K562 (cell line): Measurements from ENCODE around the gene EHBP1L1. TPM values are rescaled to one million over a fixed set of nuclear protein-coding genes. Genes with fewer than 3 reads are reported as not detected.
A peak's percentile ranks its signal among the peaks of the same experiment; 100 is the strongest.

Experiments used
- ATAC-seq: fragments of 200-7000 bp; cut with Tn5 transposase; 3 replicates; pipeline ENCODE4 v1.9.1; 2020; ENCODE audit warnings: moderate library complexity
- BruUV-seq: library from RNA; stranded (reverse); fragments of 400-500 nt; replicated peaks from 2 replicates; lab custom pipeline; 2021; lab: Mats Ljungman, UMichigan
- CTCF ChIA-PET: fragments of 300-600 bp; formaldehyde crosslinking; extraction: SDS; loops from one replicate; lab custom pipeline; 2021; ENCODE audit warnings: low intra/inter-chr PET ratio; lab: Yijun Ruan, JAX
- POLR2A ChIA-PET: fragments of 300-600, 350-650 bp; sonication (Branson Sonifier 250); formaldehyde crosslinking; extraction: SDS; loops from one replicate; lab custom pipeline; 2021; ENCODE audit warnings: antibody characterized with exemption, inconsistent platforms; lab: Yijun Ruan, JAX
- DNase-seq, 4 experiments: peaks; one replicate each; pipeline versions ENCODE4 v3.0.0 to v3.0.0-alpha.2; 2011 to 2018; ENCODE audit warnings: low spot score in 3 of 4, mixed read lengths in 3 of 4; ENCODE audit errors: extremely low read depth in 1 of 4
- FAIRE-seq: peaks from 2 replicates; lab custom pipeline; 2011; peaks lifted over from hg19 to GRCh38; lab: Jason Lieb, UNC
- H2AFZ ChIP-seq: 2 replicates; pipeline ENCODE4 v1.6.0; 2011; ENCODE audit warnings: low read depth, low read length, control low read depth, inconsistent platforms
- H3K27ac ChIP-seq: fragments of 200-600 bp; 3 replicates; pipeline ENCODE4 v1.8.0; 2011; ENCODE audit warnings: low read depth, mild to moderate bottlenecking, control low read depth, inconsistent platforms, low read length, moderate library complexity, mixed read lengths; ENCODE audit errors: extremely low read depth
- H3K27me3 ChIP-seq, 2 experiments: fragments of 300-600 bp in 1 of 2; 2 replicates in 1 of 2; 3 replicates in 1 of 2; pipeline versions ENCODE4 v1.6.0 to v1.8.0; 2011; ENCODE audit warnings: inconsistent platforms in 2 of 2, low read length in 2 of 2, mild to moderate bottlenecking in 1 of 2, mixed read lengths in 1 of 2, moderate library complexity in 1 of 2; ENCODE audit not compliant: control insufficient read depth in 2 of 2, insufficient read depth in 2 of 2
- H3K36me3 ChIP-seq: fragments of 300-600 bp; 3 replicates; pipeline ENCODE4 v1.8.0; 2011; ENCODE audit warnings: mild to moderate bottlenecking, low read length, inconsistent platforms; ENCODE audit not compliant: control insufficient read depth, insufficient read depth
- H3K4me1 ChIP-seq, 2 experiments: fragments of 200-600 bp in 1 of 2; replicated peaks in 1 of 2; 2 replicates in 1 of 2; 3 replicates in 1 of 2; pipeline versions ENCODE4 v1.5.1 to v1.8.0; 2011; ENCODE audit warnings: inconsistent platforms in 2 of 2, low read length in 2 of 2, mild to moderate bottlenecking in 1 of 2, mixed read lengths in 1 of 2, moderate library complexity in 1 of 2; ENCODE audit not compliant: control insufficient read depth in 2 of 2, insufficient read depth in 2 of 2
- H3K4me2 ChIP-seq: 2 replicates; pipeline ENCODE4 v1.6.1; 2011; ENCODE audit warnings: low read length, control low read depth, inconsistent platforms, mixed read lengths; ENCODE audit not compliant: insufficient read depth
- H3K4me3 ChIP-seq: fragments of 200-600 bp; sonication (generic), shearing (Covaris generic); 2 replicates; pipeline ENCODE4 v1.5.1; 2016; ENCODE audit warnings: control low read depth, inconsistent platforms
- H3K79me2 ChIP-seq: fragments of 200-600 bp; 3 replicates; pipeline ENCODE4 v1.8.0; 2011; ENCODE audit warnings: low read length, inconsistent platforms; ENCODE audit not compliant: control insufficient read depth, insufficient read depth
- H3K9ac ChIP-seq, 2 experiments: 2 replicates each; pipeline versions ENCODE4 v1.6.0 to v1.6.1; 2011; ENCODE audit warnings: low read depth in 2 of 2, low read length in 2 of 2, control low read depth in 1 of 2, inconsistent platforms in 1 of 2, mild to moderate bottlenecking in 1 of 2, mixed read lengths in 1 of 2; ENCODE audit not compliant: insufficient read depth in 1 of 2
- H3K9me1 ChIP-seq: one replicate; pipeline ENCODE4 v1.6.0; 2011; ENCODE audit warnings: inconsistent platforms, mild to moderate bottlenecking, low read length, moderate library complexity; ENCODE audit not compliant: control insufficient read depth, insufficient read depth
- H3K9me3 ChIP-seq: replicated peaks from 2 replicates; pipeline ENCODE4 v1.5.1; 2011; ENCODE audit warnings: low read depth, low read length, inconsistent platforms; ENCODE audit not compliant: control insufficient read depth, insufficient read depth
- H4K20me1 ChIP-seq: replicated peaks from 2 replicates; pipeline ENCODE4 v1.6.1; 2011; ENCODE audit warnings: low read length, inconsistent platforms, mixed read lengths; ENCODE audit not compliant: control insufficient read depth, insufficient read depth
- BRD4 ChIP-seq: fragments of 200-600 bp; sonication (generic); IDR thresholded peaks from 2 replicates; pipeline ENCODE4 v1.6.1; 2017; ENCODE audit warnings: inconsistent platforms
- C11orf30 ChIP-seq: fragments of 450-650 bp; IDR thresholded peaks from 2 replicates; pipeline ENCODE4 v1.6.1; 2016; ENCODE audit warnings: low read depth, mild to moderate bottlenecking
- MAFK ChIP-seq: IDR thresholded peaks from 2 replicates; pipeline ENCODE4 v1.6.1; 2011; ENCODE audit warnings: low read length, improper control_type of control experiment
- PREB ChIP-seq: sonication (generic); formaldehyde crosslinking; IDR thresholded peaks from 2 replicates; pipeline ENCODE4 v1.8.1; 2023; ENCODE audit warnings: mild to moderate bottlenecking, missing genetic modification reagents
- whole genome bisulfite sequencing: fragments of 100-300 bp; shearing (Covaris generic); methylation state at CpG from one replicate; pipeline ENCODE4 v1.1.6; 2016; ENCODE audit warnings: low coverage, mixed read lengths; ENCODE audit not compliant: insufficient coverage; ENCODE audit errors: missing lambda C conversion rate; 5-methylcytosine and 5-hydroxymethylcytosine counted together
- in situ Hi-C: fragments of 300-500 bp; cut with MboI; formaldehyde crosslinking; loops from 4 replicates; pipeline ENCODE4 v1.15.0; 2018; ENCODE audit warnings: inconsistent platforms, mixed read lengths
- intact Hi-C: fragments of 100-400 bp; cut with micrococcal nuclease; formaldehyde crosslinking; loops from 2 replicates; pipeline ENCODE4 v1.14.2; 2022
- polyA plus RNA-seq, 8 experiments: library from polyadenylated mRNA; depleted of rRNA in 4 of 8; stranded (reverse) in 5 of 8; unstranded in 3 of 8; fragments of >200 nt; fragmentation: Nextera tagmentation in 2 of 8; fragmentation: Illumina TruSeq in 1 of 8; extraction: Ambion mirVana in 2 of 8; extraction: Trizol in 1 of 8; gene quantifications; 2 replicates each; pipeline versions ENCODE4 v1.2.1 to v1.2.3, GENCODE V29; 2011 to 2014; ENCODE audit warnings: inconsistent platforms in 1 of 8, missing spikeins in 1 of 8
- total RNA-seq, 7 experiments: library from RNA; depleted of rRNA in 6 of 7; stranded (reverse); fragments of >200 nt in 6 of 7; fragmentation: Illumina TruSeq in 2 of 7; extraction: Trizol in 2 of 7; gene quantifications; 2 replicates each; pipeline versions ENCODE4 v1.2.1 to v1.2.3, GENCODE V29; 2011 to 2021; ENCODE audit warnings: low replicate concordance in 1 of 7
- TF ChIP-seq, protein P1 (sequence below): fragments of 450-650 bp; IDR thresholded peaks from 2 replicates; pipeline ENCODE4 v1.6.1; 2016

EHBP1L1 gene
- total and polyA plus RNA-seq, 9 of the 15 experiments (the other 6 are each of a cell fraction or from before 2014, with no cell fraction given), result 0.03 to 87.1 (median 26.3) TPM

DNA sequence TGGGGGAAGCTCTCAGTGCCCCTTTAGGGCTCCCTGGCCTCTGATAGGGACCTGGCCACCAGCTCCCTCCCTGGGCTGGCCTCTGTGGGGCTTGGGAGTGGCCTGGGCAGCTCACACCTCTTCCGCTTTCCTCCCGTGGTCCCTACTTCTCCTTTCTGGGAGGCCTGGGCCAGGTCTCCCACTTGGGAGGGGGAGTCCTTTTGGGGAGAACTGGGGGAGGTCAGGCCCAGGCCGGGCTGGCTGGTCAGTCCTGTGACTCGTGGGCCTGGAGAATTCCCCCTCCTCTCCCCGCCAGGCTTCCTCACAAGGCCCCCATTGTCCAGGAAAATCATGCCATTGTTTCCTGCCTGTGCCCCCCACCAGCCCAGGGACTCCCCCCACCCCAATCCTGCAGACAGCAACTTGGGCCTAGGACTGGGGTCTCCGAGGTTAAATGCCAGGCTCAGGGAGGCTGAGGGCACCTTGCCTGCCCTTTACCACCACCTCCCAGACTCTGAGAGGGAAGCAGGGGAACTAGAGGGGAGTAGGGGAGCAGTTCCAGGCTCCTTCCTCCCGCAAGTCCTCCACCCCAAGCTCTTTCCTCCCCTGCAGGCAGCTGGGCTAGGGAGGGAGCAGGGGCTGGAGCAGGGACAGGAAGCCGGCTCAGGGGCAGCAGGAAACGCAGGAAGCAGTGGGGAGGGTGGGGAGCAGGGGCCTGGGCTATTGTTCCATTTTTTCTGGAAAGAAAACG is 35.3 kb downstream of the EHBP1L1 start (continued):
- no peak for TF ChIP-seq MAFK
- no peak for TF ChIP-seq BRD4

GRCh38 chr11:65611758-65612603 is 36.1 kb downstream of the EHBP1L1 start:
- ChIA-PET CTCF (no interaction called here), POLR2A (interaction anchor here (0.6 to 1.9 kb wide), 7 partner anchors 8 to 162 kb away, joined by 3 to 9 read pairs (median 4); partner anchors contain the start of gene KCNK7)
- peaks cover 54% of the 10 kb centered on the region for H3K79me2 ChIP-seq
- in situ Hi-C loops, result no loop called here
- FAIRE-seq (no peak), ATAC-seq (no peak), DNase-seq (no peak)
- no peaks in the 10 kb centered on the region for H3K9me3 ChIP-seq
- H3K36me3 ChIP-seq, result peaks cover 42% of the 10 kb centered on the region; the same call in 2 of the 3 replicates
- no peak for TF ChIP-seq C11orf30
- TF ChIP-seq, protein P1, sequence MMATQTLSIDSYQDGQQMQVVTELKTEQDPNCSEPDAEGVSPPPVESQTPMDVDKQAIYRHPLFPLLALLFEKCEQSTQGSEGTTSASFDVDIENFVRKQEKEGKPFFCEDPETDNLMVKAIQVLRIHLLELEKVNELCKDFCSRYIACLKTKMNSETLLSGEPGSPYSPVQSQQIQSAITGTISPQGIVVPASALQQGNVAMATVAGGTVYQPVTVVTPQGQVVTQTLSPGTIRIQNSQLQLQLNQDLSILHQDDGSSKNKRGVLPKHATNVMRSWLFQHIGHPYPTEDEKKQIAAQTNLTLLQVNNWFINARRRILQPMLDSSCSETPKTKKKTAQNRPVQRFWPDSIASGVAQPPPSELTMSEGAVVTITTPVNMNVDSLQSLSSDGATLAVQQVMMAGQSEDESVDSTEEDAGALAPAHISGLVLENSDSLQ, result peak; percentile 52
- 0 out of 2 replicates have a peak, but pooled peaks have one; percentile 48 for TF ChIP-seq PREB (CRISPR knock-in tag)
- no peaks in the 10 kb centered on the region for H3K27me3 ChIP-seq
- H2AFZ ChIP-seq, result no peak overlapping the region
- peak overlapping the region; percentile 90 for H3K4me2 ChIP-seq
- WGBS, result 66% methylated on average over 11 of the region's 12 CpGs
- H3K4me3 ChIP-seq, result peak overlapping the region; percentile 87; the same call in 1 of the 2 replicates
- H4K20me1 ChIP-seq, result no peaks in the 10 kb centered on the region; the same call in 1 of the 2 replicates
- peaks cover 23 to 65% of the 10 kb centered on the region in 2 experiments for H3K4me1 ChIP-seq
- H3K9me1 ChIP-seq, result no peaks in the 10 kb centered on the region
- H3K9ac ChIP-seq, result peak overlapping the region; percentile 13 to 93; a peak in 3 of 4 replicates
- no TSS peak for BruUV-seq
- peak overlapping the region; percentile 8; the same call in 2 of the 3 replicates for H3K27ac ChIP-seq
- intact Hi-C loops, result no loop called here
